Measurements from ENCODE around the gene IL17RD. TPM values are rescaled to one million over a fixed set of nuclear protein-coding genes. Genes with fewer than 3 reads are reported as not detected.

IL17RD gene
- polyA plus RNA-seq, 2 of the 4 experiments (the other 2 are of a cell fraction) = 0.89 to 1.4 TPM

- H3K4me3 ChIP-seq = no peak overlapping the region
- FAIRE-seq (no peak), DNase-seq (ENCODE audit: low read depth in 1 of 2, low spot score in 1 of 2) (no peak), ATAC-seq (no peak)
- no peak overlapping the region for H3K4me2 ChIP-seq
- POLR2A ChIA-PET = no interaction called here
- TF ChIP-seq POLR2A (IDR thresholded peaks at IDR 0.05; ENCODE audit: low read length) (no peak), FOXS1 (CRISPR knock-in tag; IDR thresholded peaks at IDR 0.05) (no peak), NPAS2 (CRISPR knock-in tag; IDR thresholded peaks at IDR 0.05; ENCODE audit: borderline replicate concordance) (no peak), PHF8 (IDR thresholded peaks at IDR 0.05; ENCODE audit: borderline replicate concordance, low read depth) (no peak), EP300 (IDR thresholded peaks at IDR 0.05) (no peak), MAFK (IDR thresholded peaks at IDR 0.05; ENCODE audit: partially characterized antibody) (no peak), RCOR1 (IDR thresholded peaks at IDR 0.05; ENCODE audit: low read depth, low read length) (no peak), HOXB5 (CRISPR knock-in tag; IDR thresholded peaks at IDR 0.05) (no peak), REST (IDR thresholded peaks at IDR 0.05) (no peak), ZNF302 (CRISPR knock-in tag; IDR thresholded peaks at IDR 0.05) (no peak)
- TF ChIP-seq, protein P1, sequence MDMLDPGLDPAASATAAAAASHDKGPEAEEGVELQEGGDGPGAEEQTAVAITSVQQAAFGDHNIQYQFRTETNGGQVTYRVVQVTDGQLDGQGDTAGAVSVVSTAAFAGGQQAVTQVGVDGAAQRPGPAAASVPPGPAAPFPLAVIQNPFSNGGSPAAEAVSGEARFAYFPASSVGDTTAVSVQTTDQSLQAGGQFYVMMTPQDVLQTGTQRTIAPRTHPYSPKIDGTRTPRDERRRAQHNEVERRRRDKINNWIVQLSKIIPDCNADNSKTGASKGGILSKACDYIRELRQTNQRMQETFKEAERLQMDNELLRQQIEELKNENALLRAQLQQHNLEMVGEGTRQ (IDR thresholded peaks at IDR 0.05) = no peak
- TF ChIP-seq, protein P2, sequence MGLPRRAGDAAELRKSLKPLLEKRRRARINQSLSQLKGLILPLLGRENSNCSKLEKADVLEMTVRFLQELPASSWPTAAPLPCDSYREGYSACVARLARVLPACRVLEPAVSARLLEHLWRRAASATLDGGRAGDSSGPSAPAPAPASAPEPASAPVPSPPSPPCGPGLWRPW (IDR thresholded peaks at IDR 0.05) = no peak
- CTCF ChIA-PET = interaction anchor here (1.3 kb wide), 1 partner anchor 15 kb away, joined by 3 read pairs; no protein-coding TSS in a partner anchor
- WGBS (ENCODE audit: missing lambda C conversion rate) = 87% methylated on average over 3 of the region's 3 CpGs
- no peak overlapping the region for H3K27ac ChIP-seq
- no peaks in the 10 kb centered on the region for H3K9me3 ChIP-seq
- no peaks in the 10 kb centered on the region for H3K4me1 ChIP-seq
These were observed 9.9 kb downstream of the IL17RD start for GRCh38 chr3:57155310-57155643.

GRCh38 chr3:57154470-57155309 is 10.5 kb downstream of the IL17RD start:
- Histone ChIP-seq H3K4me1 (no peaks in the 10 kb centered on the region), H3K27ac (no peak overlapping the region), H3K9me3 (no peaks in the 10 kb centered on the region), H3K4me3 (no peak overlapping the region), H3K4me2 (no peak overlapping the region)
- 76% methylated on average over 15 of the region's 15 CpGs for WGBS (ENCODE audit: missing lambda C conversion rate)
- POLR2A ChIA-PET = no interaction called here
- CTCF ChIA-PET = interaction anchor here (1.3 to 1.5 kb wide), 2 partner anchors 15 kb away, joined by 3 to 4 read pairs; no protein-coding TSS in a partner anchor
- ATAC-seq (no peak), DNase-seq (ENCODE audit: low read depth in 1 of 2, low spot score in 1 of 2) (no peak), FAIRE-seq (no peak)
- TF ChIP-seq POLR2A (IDR thresholded peaks at IDR 0.05; ENCODE audit: low read length) (no peak), KDM1A (IDR thresholded peaks at IDR 0.05; ENCODE audit: low read depth) (no peak), KDM5A (IDR thresholded peaks at IDR 0.05) (no peak), HMGXB4 (CRISPR knock-in tag; IDR thresholded peaks at IDR 0.05; ENCODE audit: borderline replicate concordance) (no peak), SMC3 (IDR thresholded peaks at IDR 0.05) (no peak), ZSCAN20 (CRISPR knock-in tag; IDR thresholded peaks at IDR 0.05) (no peak), SREBF2 (IDR thresholded peaks at IDR 0.05) (no peak), CTCF (IDR thresholded peaks at IDR 0.05) (no peak), NPAS2 (CRISPR knock-in tag; IDR thresholded peaks at IDR 0.05; ENCODE audit: borderline replicate concordance) (no peak), CEBPB (IDR thresholded peaks at IDR 0.05) (no peak), HOXA7 (CRISPR knock-in tag; IDR thresholded peaks at IDR 0.05) (no peak), RARB (CRISPR knock-in tag; IDR thresholded peaks at IDR 0.05) (no peak), EHF (CRISPR knock-in tag; IDR thresholded peaks at IDR 0.05) (no peak), TP53 (CRISPR knock-in tag; IDR thresholded peaks at IDR 0.05) (no peak), FOSL2 (IDR thresholded peaks at IDR 0.05) (no peak), FOSL2 (CRISPR knock-in tag; IDR thresholded peaks at IDR 0.05) (no peak)
